Sciatic nerve (tissue), 2 donors: ENCODE measurements around the gene PIP5K1C. TPM values are rescaled to one million over a fixed set of nuclear protein-coding genes. Genes with fewer than 3 reads are reported as not detected.
A peak's percentile ranks its signal among the peaks of the same experiment; 100 is the strongest.

Experiments used
- ATAC-seq: fragments of 200-7000 bp; cut with Tn5 transposase; one replicate; pipeline ENCODE4 v1.9.1; 2020; ENCODE audit warnings: mild to moderate bottlenecking, moderate library complexity
- DNase-seq: peaks from one replicate; pipeline ENCODE4 v3.0.0-alpha.2; 2020; ENCODE audit warnings: low spot score
- intact Hi-C: fragments of 100-400 bp; cut with DNase I; formaldehyde crosslinking; loops from one replicate; pipeline ENCODE4 v1.14.2; 2022
- total RNA-seq: library from RNA; stranded (reverse); fragmentation: NEBNext Ultra II Directional; extraction: Animal tissue kit (Norgen Biotek cat#: 25700); gene quantifications from one replicate; pipeline ENCODE4 v1.2.1, GENCODE V29; 2021
- donor health status: DM: no; HTN: no; CAD: no.
- donor health status: DM: no; HTN: no; CAD: no.

Gene PIP5K1C
- total RNA-seq, 1 donor from 2014 or later = 46.9 TPM

DNA sequence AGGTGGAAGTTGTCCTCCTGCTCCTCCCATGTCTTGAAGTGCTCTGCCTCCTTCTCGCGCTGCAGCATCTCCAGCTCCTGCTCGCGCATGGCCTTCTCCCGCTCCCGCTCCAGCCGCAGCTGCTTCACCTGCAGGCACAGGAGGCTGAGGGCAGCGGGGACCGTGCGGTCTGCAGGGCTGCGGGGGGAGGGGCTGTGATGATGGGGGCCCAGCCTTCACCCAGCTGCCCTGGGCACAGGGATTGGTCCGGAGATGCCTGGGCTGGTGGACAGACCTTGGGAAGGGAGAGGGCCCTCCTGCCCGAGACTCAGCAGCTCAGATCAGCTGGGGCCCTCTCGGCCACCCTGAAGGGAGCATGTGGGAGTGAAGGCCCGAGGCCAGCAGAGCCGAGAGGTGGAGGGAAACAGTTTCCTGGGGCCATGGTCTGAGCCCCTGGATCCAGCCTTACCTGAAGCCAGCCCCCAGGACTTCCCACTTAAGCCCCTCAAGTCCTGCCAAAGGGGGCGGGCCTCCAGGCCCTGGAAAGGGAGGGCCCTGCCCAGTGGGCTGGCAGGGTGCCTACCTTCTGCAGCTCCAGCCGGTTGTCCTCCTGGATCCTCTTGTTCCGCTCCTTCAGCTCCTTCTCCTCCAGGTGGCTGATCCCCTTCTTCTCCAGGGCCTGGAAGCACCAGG, 80.0 kb downstream of the PIP5K1C start:
- intact Hi-C loops = no loop called here
- DNase-seq = no peak
- no peak for ATAC-seq

DNA sequence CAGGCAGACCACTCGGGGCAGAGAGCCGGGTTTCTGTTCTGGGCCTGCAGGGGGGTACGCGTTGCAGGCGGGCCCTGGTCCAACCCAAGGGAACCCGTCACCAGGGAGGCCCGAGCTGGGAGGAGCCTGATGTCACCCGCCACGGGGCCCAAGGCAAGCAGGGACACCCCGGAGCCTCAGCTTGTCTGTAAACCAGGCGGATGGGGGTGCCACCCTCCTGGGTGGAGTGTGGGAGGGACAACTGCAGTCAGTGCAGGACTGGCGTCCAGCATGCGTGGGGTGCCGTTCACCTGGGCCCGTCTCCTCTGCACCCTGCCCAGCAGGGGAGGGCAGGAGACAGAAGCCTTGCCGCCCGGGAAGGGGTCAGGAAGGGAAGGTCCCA, 80.6 kb downstream of the PIP5K1C start:
- intact Hi-C loops = loop anchor here (10.0 kb wide), 1 partner anchor 75 kb away; no protein-coding TSS in a partner anchor
- no peak for DNase-seq
- no peak for ATAC-seq

DNA sequence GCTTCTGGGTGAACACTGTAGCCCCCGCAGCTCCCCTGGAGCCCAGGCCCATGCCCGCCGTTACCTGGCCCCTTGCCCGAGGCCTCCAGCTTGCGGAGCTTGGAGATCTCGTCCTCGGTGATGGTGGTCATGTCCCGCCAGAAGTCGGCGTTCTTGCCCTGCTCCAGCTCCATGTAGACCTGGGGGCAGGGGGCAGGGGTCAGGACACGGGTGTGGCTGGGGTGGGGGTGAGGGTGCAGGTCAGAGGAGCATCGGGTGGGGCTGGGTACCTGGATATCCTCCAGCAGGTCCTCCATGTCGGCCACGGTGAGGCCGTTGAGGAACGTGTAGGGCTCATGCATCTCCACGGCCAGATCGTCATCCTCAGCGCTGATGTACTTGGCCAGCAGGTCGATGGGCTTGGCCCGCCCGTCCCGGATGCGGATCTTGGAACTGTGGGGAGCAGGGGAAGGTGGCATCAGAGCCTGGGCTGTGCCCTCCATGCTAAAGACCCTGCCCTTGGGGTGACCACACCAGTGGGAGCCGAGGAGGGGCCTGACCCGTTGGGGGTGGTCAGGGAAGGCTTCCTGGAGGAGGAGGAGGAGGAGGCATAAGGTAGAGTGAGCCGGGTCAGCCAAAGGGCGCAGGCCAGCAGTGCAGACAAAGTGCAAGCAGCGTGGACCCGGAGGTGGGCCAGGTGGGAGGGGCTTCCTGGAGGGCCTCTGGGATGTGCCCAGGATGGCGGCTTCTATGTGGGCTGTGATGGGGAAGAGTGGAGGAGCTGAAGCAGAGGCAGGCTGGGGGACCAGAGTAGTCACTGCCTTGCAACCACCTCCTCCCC, 81.2 kb downstream of the PIP5K1C start:
- intact Hi-C loops = loop anchor here (10.0 kb wide), 1 partner anchor 74 kb away; no protein-coding TSS in a partner anchor
- ATAC-seq (no peak), DNase-seq (no peak)

GRCh38 chr19:3618144-3618810, 82.0 kb downstream of the PIP5K1C start:
- ATAC-seq (peak; percentile 91), DNase-seq (peak; percentile 89)
- intact Hi-C loops = loop anchor here (10.0 kb wide), 1 partner anchor 73 kb away; no protein-coding TSS in a partner anchor

DNA sequence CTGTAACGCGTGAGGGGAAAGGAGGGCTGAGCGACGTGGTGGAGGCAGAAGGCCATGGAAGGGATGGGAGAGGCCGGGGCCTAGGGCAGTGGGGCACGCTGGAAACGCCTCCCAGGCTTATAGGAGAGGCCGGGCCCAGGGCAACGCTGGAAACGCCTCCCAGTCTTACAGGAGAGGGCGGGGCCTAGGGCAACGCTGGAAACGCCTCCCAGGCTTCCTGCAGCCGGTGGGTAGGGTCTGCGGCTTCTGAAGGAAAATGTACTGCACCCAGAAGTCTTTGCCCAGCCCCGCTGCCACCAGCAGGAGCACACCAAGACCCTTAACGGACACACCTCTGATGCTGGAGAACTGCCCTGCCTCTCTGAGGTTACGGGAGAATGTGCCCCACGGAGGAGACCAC, 82.8 kb downstream of the PIP5K1C start:
- ATAC-seq (no peak), DNase-seq (no peak)
- intact Hi-C loops = loop anchor here (10.0 kb wide), 1 partner anchor 73 kb away; no protein-coding TSS in a partner anchor

GRCh38 chr19:3615524-3616135, 84.6 kb downstream of the PIP5K1C start:
- ATAC-seq (no peak), DNase-seq (no peak)
- intact Hi-C loops = loop anchor here (10.0 kb wide), 1 partner anchor 71 kb away; no protein-coding TSS in a partner anchor

DNA sequence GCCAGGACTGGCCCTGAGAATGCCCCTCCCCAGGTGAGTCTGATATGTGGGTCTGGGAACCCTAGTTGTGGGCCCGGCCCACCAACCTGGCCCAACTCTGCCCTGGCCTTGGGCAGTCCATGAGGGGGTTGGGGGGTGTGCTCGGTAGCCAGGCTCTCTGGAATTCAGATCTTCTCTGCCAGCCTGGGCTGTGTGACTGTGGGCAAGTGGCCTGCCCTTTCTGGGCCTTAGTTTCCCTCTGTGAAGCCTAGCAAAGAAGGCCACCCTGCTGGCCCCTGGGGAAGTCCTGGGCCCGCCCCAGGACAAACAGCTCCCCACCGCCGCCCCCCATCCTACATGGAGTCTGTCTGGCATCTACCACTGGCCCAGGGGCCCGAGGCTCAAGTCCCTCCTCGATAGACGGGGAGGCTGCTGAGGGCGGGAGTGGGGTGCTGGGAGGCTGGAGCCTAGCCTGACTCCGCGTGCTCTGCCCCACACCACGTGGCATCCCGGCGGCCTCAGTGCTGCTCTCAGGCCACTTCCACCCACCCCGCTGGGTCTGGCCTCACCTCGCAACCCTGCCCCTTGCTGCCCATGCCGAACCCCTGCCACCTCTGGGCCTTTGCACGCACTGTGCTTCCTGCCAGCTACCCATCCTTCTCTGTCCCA, 85.3 kb downstream of the PIP5K1C start:
- DNase-seq = no peak
- intact Hi-C loops = loop anchor here (10.0 kb wide), 1 partner anchor 70 kb away; no protein-coding TSS in a partner anchor
- ATAC-seq = no peak

DNA sequence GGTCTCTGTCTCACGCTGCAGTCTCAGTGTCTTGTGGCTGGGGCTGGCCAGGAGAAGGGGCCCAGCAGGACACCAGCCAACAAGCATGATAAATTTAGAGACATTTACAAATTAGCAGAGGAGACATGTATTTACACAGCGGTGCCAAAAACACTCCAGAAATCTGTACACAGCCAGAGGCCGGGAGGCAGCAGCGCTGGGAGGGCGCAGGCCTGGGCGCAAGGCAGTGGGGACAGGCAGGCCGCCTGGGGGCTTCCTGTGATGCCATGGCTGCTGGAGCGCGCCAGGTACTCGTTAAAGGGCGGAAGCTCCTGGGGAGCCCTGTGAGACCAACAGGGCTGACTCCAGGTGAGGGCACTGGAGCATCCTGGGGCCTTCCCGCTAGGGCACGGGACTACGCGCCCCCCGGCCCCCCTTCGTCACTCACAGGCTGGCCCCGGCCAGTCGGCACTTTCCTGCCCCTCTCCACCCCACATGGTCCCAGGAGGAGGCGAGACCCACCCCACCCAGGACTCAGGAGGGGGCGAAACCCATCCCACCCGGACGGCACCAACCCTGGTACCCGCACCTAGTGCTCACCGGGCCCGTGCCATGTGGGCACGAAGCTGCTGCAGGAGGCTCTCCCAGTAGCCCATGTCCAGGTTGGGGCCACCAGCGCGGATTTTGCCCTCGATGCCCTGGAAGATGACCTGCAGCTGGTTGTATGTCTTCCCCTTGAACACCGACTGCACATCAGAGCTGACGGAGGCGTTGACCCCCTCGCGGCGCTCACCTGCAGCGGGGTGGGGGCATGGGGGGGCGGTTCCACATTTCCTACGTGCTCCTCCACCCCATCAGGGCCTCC, 86.2 kb downstream of the PIP5K1C start:
- intact Hi-C loops = loop anchor here (10.0 kb wide), 1 partner anchor 69 kb away; no protein-coding TSS in a partner anchor
- ATAC-seq (no peak), DNase-seq (no peak)

GRCh38 chr19:3612901-3613741, 87.1 kb downstream of the PIP5K1C start:
- ATAC-seq (no peak), DNase-seq (no peak)
- intact Hi-C loops = loop anchor here (10.0 kb wide), 1 partner anchor 68 kb away; no protein-coding TSS in a partner anchor

DNA sequence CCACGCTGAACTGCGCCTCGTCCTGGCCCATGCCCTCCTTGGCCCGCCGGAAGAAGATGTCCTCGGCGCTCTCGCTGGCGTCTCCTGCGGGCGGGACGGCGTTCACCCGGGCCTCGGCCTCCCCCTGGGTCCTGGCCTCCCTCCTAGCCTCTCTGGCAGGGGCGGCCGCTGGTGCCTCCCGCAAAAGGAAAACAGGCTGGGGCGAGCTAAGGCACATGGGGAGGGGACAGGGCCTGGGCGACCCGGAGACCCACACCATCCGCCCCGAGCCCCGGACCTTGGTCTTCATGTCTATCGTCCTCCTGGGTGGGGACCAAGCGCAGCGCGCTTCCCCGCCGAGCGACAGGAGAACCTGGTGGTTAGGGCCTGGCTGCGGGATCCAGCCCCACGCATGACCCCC, 87.9 kb downstream of the PIP5K1C start:
- ATAC-seq = no peak
- intact Hi-C loops = loop anchor here (10.0 kb wide), 1 partner anchor 68 kb away; no protein-coding TSS in a partner anchor
- no peak for DNase-seq

DNA sequence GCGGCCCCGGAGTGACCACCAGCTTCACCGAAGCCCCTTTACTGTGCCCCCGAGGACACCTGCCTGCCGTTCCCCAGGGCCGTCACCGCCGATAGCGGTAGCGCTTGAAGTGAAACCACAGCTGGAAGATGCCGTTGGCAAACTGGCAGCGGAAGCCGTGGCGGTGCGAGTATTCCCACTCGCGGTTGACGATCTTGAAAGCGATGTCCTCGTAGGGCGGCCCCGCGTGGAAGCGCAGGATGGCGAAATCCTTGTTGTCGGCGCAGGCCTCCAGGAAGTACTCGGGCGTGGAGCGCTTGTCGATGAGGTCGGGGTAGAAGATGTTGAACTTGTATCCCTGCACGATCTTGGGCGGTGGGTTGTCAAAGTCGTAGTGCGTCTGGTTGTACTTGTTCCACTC, 88.4 kb downstream of the PIP5K1C start:
- ATAC-seq (no peak), DNase-seq (no peak)
- intact Hi-C loops = loop anchor here (10.0 kb wide), 1 partner anchor 67 kb away; no protein-coding TSS in a partner anchor

DNA sequence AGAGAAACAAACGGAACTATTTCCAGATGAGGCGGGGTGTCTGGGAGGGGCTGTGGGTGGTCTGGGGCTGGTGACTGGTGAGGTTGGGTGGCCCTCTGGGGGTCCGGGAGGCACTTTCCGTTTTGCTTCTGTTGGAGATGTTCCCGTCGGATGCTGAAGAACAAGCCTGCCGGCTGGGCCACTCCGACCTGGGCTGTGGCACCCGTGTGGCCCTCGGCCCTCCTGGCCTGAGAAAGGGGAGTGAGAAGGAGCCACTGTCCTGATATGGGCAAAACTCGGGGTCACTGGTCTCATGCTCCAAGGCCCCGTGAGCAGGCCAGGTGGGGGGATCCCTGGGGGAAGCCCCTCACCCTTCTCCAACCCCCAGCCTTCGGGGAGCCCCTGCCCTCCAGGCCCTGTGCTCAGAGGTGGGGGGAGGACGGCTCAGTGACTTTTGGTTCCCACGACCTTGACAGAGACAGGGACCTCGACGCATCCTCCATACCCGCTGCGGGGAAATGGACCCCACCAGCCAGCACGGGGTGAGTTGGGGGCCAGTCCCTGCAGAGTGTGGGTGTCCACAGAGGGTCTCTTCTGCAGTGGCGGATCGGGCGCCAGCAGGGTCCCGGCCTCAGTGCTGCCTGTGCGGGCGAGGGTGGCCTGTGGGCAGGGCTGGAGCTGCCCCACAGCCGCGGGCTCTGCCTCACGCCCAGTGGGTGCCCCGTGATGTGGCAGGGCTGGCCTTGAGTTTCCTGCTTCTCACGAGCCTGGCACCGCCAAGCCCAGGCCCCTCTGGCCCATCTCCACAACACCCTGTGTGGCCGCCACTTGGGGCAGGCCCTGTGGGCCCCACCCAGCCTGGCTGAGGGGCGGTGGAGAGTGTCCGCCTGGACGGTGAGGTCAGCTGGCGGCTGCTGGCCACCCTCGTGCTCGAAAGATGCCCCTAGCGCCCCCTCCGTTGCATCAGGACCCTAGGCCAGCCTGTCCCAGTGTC, 89.2 kb downstream of the PIP5K1C start:
- intact Hi-C loops = loop anchor here (10.0 kb wide), 1 partner anchor 66 kb away; no protein-coding TSS in a partner anchor
- ATAC-seq = no peak
- no peak for DNase-seq

- intact Hi-C loops = loop anchor here (10.0 kb wide), 1 partner anchor 65 kb away; no protein-coding TSS in a partner anchor
- no peak for DNase-seq
- ATAC-seq = no peak
Observed at GRCh38 chr19:3609779-3610719, 90.2 kb downstream of the PIP5K1C start.

DNA sequence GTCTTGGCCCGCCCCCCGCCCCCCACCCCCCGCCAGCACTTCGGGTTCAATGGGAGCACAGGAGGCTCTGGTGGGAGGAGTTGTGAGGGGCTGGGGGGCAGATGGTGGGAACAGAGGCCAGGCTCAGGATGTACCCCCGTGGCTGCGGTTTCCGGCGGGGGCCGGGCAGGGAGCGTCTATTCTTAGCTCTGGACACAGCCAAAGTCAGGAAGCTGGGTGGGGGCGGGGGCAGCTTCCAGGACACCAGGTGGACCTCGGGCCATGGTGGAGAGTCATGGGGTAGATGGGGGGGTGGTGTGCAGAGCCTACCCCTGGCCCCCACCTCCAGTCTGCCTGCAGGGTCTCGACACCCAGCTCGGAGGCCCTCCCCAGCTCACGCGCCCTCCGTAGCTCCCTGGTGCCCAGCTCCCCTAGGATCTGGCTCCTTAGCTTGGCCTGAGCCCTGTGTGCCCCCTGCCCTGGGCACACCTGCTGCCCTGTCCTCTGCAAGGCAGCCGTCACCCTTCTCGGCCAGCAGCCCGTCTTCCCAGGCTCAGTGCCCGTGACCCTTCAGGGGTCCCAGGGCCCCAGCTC, 91.4 kb downstream of the PIP5K1C start:
- no peak for ATAC-seq
- no peak for DNase-seq
- intact Hi-C loops = no loop called here
